Testis (tissue), 2 donors: ENCODE measurements around the gene STARD7.

Experiments used
- POLR2A ChIP-seq: fragments of 450-650 bp; IDR thresholded peaks from one replicate; pipeline ENCODE4 v1.6.1; 2017; ENCODE audit warnings: antibody characterized with exemption, mild to moderate bottlenecking, moderate library complexity
- TF ChIP-seq, protein P1 (sequence below), 3 experiments: fragments of 450-650 bp in 2 of 3; fragments of 200-600 bp in 1 of 3; sonication (generic) in 1 of 3; IDR thresholded peaks; one replicate each; pipeline ENCODE4 v1.5.1; 2016 to 2019; ENCODE audit warnings: antibody characterized with exemption in 3 of 3, mild to moderate bottlenecking in 2 of 3, moderate library complexity in 1 of 3

- TF ChIP-seq, protein P1, sequence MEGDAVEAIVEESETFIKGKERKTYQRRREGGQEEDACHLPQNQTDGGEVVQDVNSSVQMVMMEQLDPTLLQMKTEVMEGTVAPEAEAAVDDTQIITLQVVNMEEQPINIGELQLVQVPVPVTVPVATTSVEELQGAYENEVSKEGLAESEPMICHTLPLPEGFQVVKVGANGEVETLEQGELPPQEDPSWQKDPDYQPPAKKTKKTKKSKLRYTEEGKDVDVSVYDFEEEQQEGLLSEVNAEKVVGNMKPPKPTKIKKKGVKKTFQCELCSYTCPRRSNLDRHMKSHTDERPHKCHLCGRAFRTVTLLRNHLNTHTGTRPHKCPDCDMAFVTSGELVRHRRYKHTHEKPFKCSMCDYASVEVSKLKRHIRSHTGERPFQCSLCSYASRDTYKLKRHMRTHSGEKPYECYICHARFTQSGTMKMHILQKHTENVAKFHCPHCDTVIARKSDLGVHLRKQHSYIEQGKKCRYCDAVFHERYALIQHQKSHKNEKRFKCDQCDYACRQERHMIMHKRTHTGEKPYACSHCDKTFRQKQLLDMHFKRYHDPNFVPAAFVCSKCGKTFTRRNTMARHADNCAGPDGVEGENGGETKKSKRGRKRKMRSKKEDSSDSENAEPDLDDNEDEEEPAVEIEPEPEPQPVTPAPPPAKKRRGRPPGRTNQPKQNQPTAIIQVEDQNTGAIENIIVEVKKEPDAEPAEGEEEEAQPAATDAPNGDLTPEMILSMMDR (IDR thresholded peaks at IDR 0.05) = no peak
- no peak for TF ChIP-seq POLR2A
These were observed 40.0 kb upstream of the STARD7 start for GRCh38 chr2:96248624-96249023.
